Spinal cord (tissue), 10 donors: ENCODE data around the gene PDCD7. TPM values are rescaled to one million over a fixed set of nuclear protein-coding genes. Genes with fewer than 3 reads are reported as not detected.
"Not testable (repeated sequence)": the region's sequence is repeated elsewhere in the genome, so short reads cannot be mapped to it uniquely, and the experiment has no call there.

ENCODE experiments used
- DNase-seq, 6 donors: peaks; one replicate each; pipeline versions ENCODE4 v3.0.0 to v3.0.0-alpha.2; 2013 to 2015; ENCODE audit warnings: low spot score in 6 of 6, low read depth in 4 of 6
- H3K27ac ChIP-seq: one replicate; pipeline ENCODE4 v1.5.1; 2013; ENCODE audit warnings: low read depth, low read length, control low read depth
- H3K27me3 ChIP-seq: one replicate; pipeline ENCODE4 v1.6.1; 2013; ENCODE audit warnings: low read length; ENCODE audit not compliant: control insufficient read depth, insufficient read depth
- H3K36me3 ChIP-seq: one replicate; pipeline ENCODE4 v1.6.1; 2013; ENCODE audit warnings: low read length; ENCODE audit not compliant: control insufficient read depth, insufficient read depth
- H3K4me1 ChIP-seq: one replicate; pipeline ENCODE4 v1.6.1; 2013; ENCODE audit warnings: low read length; ENCODE audit not compliant: control insufficient read depth, insufficient read depth
- H3K4me3 ChIP-seq: one replicate; pipeline ENCODE4 v1.5.1; 2013; ENCODE audit warnings: low read depth, low read length, control low read depth
- H3K9me3 ChIP-seq: one replicate; pipeline ENCODE4 v1.6.1; 2013; ENCODE audit warnings: low read length; ENCODE audit not compliant: control insufficient read depth, insufficient read depth
- WGBS: methylation state at CpG from one replicate; pipeline ENCODE4 v1.1.5; 2013; ENCODE audit warnings: missing lambda C conversion rate; ENCODE audit not compliant: insufficient coverage; 5-methylcytosine and 5-hydroxymethylcytosine counted together
- long read RNA-seq, 4 donors: transcript quantifications; one replicate each; lab custom pipeline, GENCODE V29; 2026
- polyA plus RNA-seq, 2 donors: library from polyadenylated mRNA; unstranded; fragments of 120-200 nt; gene quantifications; one replicate each; pipeline ENCODE4 v1.2.1, GENCODE V29; 2013; ENCODE audit not compliant: insufficient read length in 2 of 2
- total RNA-seq, 2 donors: library from RNA; depleted of rRNA in 1 of 2; stranded (reverse); fragments of 120-200 nt in 1 of 2; fragments of >200 nt in 1 of 2; gene quantifications; one replicate each; pipeline versions ENCODE4 v1.2.3 to v1.2.4, GENCODE V29; 2013 to 2014
- donor health status: healthy.

PDCD7 gene, protein sequence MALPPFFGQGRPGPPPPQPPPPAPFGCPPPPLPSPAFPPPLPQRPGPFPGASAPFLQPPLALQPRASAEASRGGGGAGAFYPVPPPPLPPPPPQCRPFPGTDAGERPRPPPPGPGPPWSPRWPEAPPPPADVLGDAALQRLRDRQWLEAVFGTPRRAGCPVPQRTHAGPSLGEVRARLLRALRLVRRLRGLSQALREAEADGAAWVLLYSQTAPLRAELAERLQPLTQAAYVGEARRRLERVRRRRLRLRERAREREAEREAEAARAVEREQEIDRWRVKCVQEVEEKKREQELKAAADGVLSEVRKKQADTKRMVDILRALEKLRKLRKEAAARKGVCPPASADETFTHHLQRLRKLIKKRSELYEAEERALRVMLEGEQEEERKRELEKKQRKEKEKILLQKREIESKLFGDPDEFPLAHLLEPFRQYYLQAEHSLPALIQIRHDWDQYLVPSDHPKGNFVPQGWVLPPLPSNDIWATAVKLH
- total RNA-seq (10 to 100 TPM; 12.7 to 16.7 TPM), polyA plus RNA-seq (10 to 100 TPM; 24.1 to 27.8 TPM)
- long read RNA-seq, donor 1, transcript PDCD7-201 (5 exons, 2,851 nt) = major isoform, 6 of 6 reads
- long read RNA-seq, donor 1, partial matches to known transcripts = 0 of 6 reads
- long read RNA-seq, donor 1, other reads (novel, unspliced or antisense) = 0 of 6 reads
- long read RNA-seq, donor 2, partial matches to known transcripts = 0 of 2 reads
- long read RNA-seq, donor 2, other reads (novel, unspliced or antisense) = 0 of 2 reads
- long read RNA-seq, donor 3 = 0 reads
- long read RNA-seq, donor 4, transcript PDCD7-201 (5 exons, 2,851 nt) = major isoform, 7 of 15 reads
- long read RNA-seq, donor 4, partial matches to known transcripts = 8 of 15 reads
- long read RNA-seq, donor 4, other reads (novel, unspliced or antisense) = 0 of 15 reads

- Histone ChIP-seq H3K27me3 (no peaks in the 10 kb centered on the region), H3K9me3 (peaks cover 4% of the 10 kb centered on the region), H3K4me3 (peak within 1 kb of the TSS; percentile 78), H3K27ac (peak within 1 kb of the TSS; percentile 86), H3K36me3 (peaks cover 16% of the 10 kb centered on the region), H3K4me1 (peaks cover 16% of the 10 kb centered on the region)
- under 1% methylated on average over 41 of the region's 45 CpGs for WGBS
- peak; percentile 91 to 99 (median 95) for DNase-seq
These were observed at the start of gene PDCD7 for GRCh38 chr15:65133548-65134200. TSS of gene PDCD7 (minus strand) at chr15:65133808. CDS start at chr15:65133781, 27 bp downstream.

- H3K27ac ChIP-seq = no peak overlapping the region
- H3K4me1 ChIP-seq = peaks cover 14% of the 10 kb centered on the region
These were observed 48.9 kb upstream of the PDCD7 start for GRCh38 chr15:65182538-65182937.

GRCh38 chr15:65181582-65182353 lies 48.2 kb upstream of the PDCD7 start:
- peaks cover 14% of the 10 kb centered on the region for H3K4me1 ChIP-seq
- not testable (repeated sequence) for H3K9me3 ChIP-seq, H3K27me3 ChIP-seq, DNase-seq, H3K4me3 ChIP-seq, H3K27ac ChIP-seq
- peaks cover 26% of the 10 kb centered on the region for H3K36me3 ChIP-seq
- WGBS = 100% methylated on average over 2 of the region's 15 CpGs

More at GRCh38 chr15:65182538-65182937, 48.9 kb upstream of the PDCD7 start:
- H3K4me3 ChIP-seq = no peak overlapping the region
- DNase-seq = no peak
- H3K36me3 ChIP-seq = peaks cover 19% of the 10 kb centered on the region
- WGBS = 67% methylated on average over 1 of the region's 4 CpGs
- no peaks in the 10 kb centered on the region for H3K27me3 ChIP-seq
- H3K9me3 ChIP-seq = no peaks in the 10 kb centered on the region

- Histone ChIP-seq H3K4me3 (no peak overlapping the region), H3K27ac (no peak overlapping the region), H3K36me3 (peaks cover 30% of the 10 kb centered on the region), H3K27me3 (no peaks in the 10 kb centered on the region), H3K4me1 (peaks cover 8% of the 10 kb centered on the region), H3K9me3 (no peaks in the 10 kb centered on the region)
- DNase-seq = no peak
- WGBS = no CpG with 5 or more reads among the region's 3 CpGs
These were observed 46.6 kb upstream of the PDCD7 start for GRCh38 chr15:65180167-65180566.

GRCh38 chr15:65177901-65178300 lies 44.3 kb upstream of the PDCD7 start:
- WGBS = no CpG with 5 or more reads among the region's 1 CpG
- H3K27ac ChIP-seq = no peak overlapping the region
- no peaks in the 10 kb centered on the region for H3K9me3 ChIP-seq
- no peak overlapping the region for H3K4me3 ChIP-seq
- DNase-seq = no peak
- H3K36me3 ChIP-seq = peaks cover 37% of the 10 kb centered on the region
- peaks cover 3% of the 10 kb centered on the region for H3K4me1 ChIP-seq
- no peaks in the 10 kb centered on the region for H3K27me3 ChIP-seq

GRCh38 chr15:65176056-65176455 lies 42.4 kb upstream of the PDCD7 start:
- H3K4me1 ChIP-seq = no peaks in the 10 kb centered on the region
- DNase-seq = no peak
- H3K27ac ChIP-seq = no peak overlapping the region
- peaks cover 48% of the 10 kb centered on the region for H3K36me3 ChIP-seq
- H3K27me3 ChIP-seq = no peaks in the 10 kb centered on the region
- H3K9me3 ChIP-seq = no peaks in the 10 kb centered on the region
- no peak overlapping the region for H3K4me3 ChIP-seq

DNA sequence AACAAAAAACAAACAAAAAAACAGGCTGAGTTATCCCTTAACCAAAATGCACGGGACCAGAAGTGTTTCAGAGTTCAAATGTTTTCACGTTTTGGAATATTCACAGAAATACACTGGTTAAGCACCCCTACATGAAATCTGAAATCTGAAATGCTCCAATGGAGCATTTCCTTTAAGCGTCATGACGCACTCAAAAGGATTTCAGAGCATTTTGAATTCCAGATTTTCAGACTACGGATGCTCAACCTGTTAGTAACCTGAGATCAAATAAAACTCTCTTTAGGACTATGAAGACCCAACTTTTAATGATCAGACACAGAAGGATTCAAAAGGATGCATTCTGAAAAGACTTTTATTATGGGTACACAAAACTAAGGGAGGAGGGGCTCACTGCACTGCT lies 41.9 kb upstream of the PDCD7 start:
- DNase-seq = no peak
- WGBS = 92% methylated on average over 4 of the region's 5 CpGs
- Histone ChIP-seq H3K27me3 (no peaks in the 10 kb centered on the region), H3K36me3 (peaks cover 46% of the 10 kb centered on the region), H3K4me3 (no peak overlapping the region), H3K9me3 (no peaks in the 10 kb centered on the region), H3K27ac (no peak overlapping the region), H3K4me1 (no peaks in the 10 kb centered on the region)

DNA sequence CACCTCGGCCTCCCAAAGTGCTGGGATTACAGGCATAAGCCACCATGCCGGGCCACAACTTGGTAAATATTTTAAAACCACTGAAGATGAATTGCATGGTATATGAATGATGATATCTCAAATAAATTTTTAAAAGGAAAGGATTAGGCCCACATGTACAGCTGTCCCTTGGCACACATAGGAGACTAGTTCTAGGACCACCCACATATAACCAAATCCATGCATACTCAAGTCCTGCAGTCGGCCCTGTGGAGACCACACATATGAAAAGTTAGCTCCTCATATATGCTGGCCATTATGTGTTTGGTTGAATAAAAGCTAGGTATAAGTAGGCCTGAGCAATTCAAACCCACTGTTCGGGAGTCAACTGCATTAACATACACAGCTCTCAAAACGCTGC lies 40.9 kb upstream of the PDCD7 start:
- Histone ChIP-seq H3K4me3 (no peak overlapping the region), H3K27me3 (no peaks in the 10 kb centered on the region), H3K36me3 (peaks cover 54% of the 10 kb centered on the region), H3K4me1 (no peaks in the 10 kb centered on the region), H3K27ac (no peak overlapping the region), H3K9me3 (no peaks in the 10 kb centered on the region)
- no CpG with 5 or more reads among the region's 5 CpGs for WGBS
- no peak for DNase-seq

DNA sequence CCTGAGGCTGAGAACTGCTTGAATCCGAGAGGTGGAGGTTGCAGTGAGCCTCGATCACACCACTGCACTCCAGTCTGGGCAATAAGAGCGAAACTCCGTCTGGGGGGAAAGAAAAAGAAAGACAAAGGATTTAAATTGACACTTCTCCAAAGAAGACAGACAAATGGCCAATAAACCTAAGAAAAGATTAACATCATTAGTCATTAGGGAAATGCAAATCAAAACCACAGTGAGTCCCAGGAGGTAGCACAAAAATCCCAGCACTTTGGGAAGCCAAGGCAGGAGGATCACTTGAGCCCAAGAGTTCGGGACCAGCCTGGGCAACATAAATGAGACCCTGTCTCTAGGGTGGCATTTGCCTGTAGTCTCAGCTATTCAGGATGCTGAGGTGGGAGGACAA lies 38.9 kb upstream of the PDCD7 start:
- Histone ChIP-seq H3K36me3 (peaks cover 52% of the 10 kb centered on the region), H3K4me1 (no peaks in the 10 kb centered on the region), H3K27ac (no peak overlapping the region), H3K27me3 (no peaks in the 10 kb centered on the region), H3K4me3 (no peak overlapping the region), H3K9me3 (no peaks in the 10 kb centered on the region)
- no peak for DNase-seq
- 100% methylated on average over 2 of the region's 5 CpGs for WGBS
